ENCODE results near the gene SLX4IP.
"Not testable (repeated sequence)": the region's sequence is repeated elsewhere in the genome, so short reads cannot be mapped to it uniquely, and the experiment has no call there.

The SLX4IP gene

DNA sequence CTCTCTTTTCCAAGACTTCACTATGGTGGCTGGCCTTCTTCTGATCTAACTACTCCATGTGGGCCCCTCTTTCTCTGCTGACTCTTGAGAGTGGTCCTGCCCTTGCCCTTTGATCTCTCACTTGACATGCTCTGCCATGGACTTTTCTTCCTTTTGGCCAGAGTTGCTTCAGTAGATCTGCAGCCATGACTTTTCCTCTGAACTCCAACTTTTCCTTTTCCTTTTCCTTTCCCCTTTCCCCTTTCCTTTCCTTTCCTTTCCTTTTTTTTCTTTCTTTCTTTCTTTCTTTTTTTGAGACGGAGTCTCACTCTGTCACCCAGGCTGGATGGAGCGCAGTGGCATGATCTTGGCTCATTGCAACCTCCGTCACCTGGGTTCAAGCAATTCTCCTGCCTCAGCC is 150.2 kb downstream of the SLX4IP start:
- CTCF ChIA-PET, result interaction anchor here (1.3 to 1.4 kb wide), 2 partner anchors 12 to 14 kb away, joined by 3 read pairs; no protein-coding TSS in a partner anchor

DNA sequence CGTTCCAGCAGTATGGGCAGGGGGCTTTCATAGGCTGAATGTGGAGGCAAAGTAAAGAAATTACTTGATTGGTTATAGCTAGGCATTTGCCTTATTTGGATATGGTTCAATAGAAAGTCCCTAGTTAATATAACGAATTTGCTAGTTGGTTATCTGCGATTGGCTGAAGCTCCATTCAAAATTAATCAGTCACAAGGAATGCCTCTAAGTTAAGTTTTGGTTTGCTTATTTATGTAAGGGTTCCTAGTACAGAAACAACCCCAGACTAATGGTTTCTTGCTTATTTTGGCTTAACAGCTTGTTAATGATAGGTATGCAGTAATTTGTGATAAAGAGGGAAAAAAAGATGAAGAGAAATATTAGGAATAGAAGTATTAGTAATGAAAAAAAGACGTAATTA is 151.2 kb downstream of the SLX4IP start:
- Mint-ChIP-seq H3K36me3 (no peaks in the 10 kb centered on the region), H3K4me3 (no peak overlapping the region), H3K9me3 (no peaks in the 10 kb centered on the region), H3K27me3 (no peaks in the 10 kb centered on the region), H3K4me1 (no peaks in the 10 kb centered on the region), H3K27ac (no peak overlapping the region)
- CTCF ChIA-PET, result interaction anchor here (0.8 kb wide), 1 partner anchor 160 kb away, joined by 3 read pairs; no protein-coding TSS in a partner anchor
- DNase-seq, result no peak

More for the DNA sequence above, 150.2 kb downstream of the SLX4IP start:
- DNase-seq, result no peak
- no peak overlapping the region for H3K27ac Mint-ChIP-seq
- no peak overlapping the region for H3K4me3 Mint-ChIP-seq
- H3K27me3 Mint-ChIP-seq, result no peaks in the 10 kb centered on the region
- H3K9me3 Mint-ChIP-seq, result no peaks in the 10 kb centered on the region
- H3K36me3 Mint-ChIP-seq, result peaks cover 3% of the 10 kb centered on the region
- H3K4me1 Mint-ChIP-seq, result no peaks in the 10 kb centered on the region

DNA sequence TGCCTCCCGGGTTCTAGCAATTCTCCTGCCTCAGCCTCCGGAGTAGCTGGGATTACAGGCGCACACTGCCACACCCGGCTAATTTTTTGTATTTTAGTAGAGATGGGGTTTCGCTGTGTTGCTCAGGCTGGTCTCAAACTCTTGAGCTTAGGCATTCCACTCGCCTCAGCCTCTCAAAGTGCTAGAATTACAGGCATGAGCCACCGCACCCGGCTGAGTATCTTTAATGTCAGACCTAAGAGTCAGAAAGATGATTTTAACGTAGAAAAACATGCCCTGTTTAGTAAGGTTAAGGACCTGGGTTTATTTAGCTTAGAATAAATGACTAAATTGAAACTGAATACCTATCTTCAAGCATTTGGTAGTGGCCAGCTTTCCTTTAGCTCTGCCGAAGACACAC is 155.3 kb downstream of the SLX4IP start:
- DNase-seq, H3K36me3 Mint-ChIP-seq, CTCF ChIA-PET, H3K4me3 Mint-ChIP-seq, H3K27ac Mint-ChIP-seq, H3K4me1 Mint-ChIP-seq, H3K9me3 Mint-ChIP-seq, H3K27me3 Mint-ChIP-seq: not testable (repeated sequence)

GRCh38 chr20:10590950-10591671 is 156.0 kb downstream of the SLX4IP start:
- CTCF ChIA-PET, result no interaction called here
- Mint-ChIP-seq H3K4me3 (no peak overlapping the region), H3K9me3 (no peaks in the 10 kb centered on the region), H3K27ac (no peak overlapping the region), H3K36me3 (no peaks in the 10 kb centered on the region), H3K4me1 (no peaks in the 10 kb centered on the region), H3K27me3 (no peaks in the 10 kb centered on the region)
- no peak for DNase-seq

GRCh38 chr20:10591946-10592521 is 156.9 kb downstream of the SLX4IP start:
- H3K36me3 Mint-ChIP-seq, result no peaks in the 10 kb centered on the region
- no peak for DNase-seq
- CTCF ChIA-PET, result interaction anchor here (0.7 kb wide), 1 partner anchor 13 kb away, joined by 3 read pairs; no protein-coding TSS in a partner anchor
- H3K27me3 Mint-ChIP-seq, result no peaks in the 10 kb centered on the region
- no peaks in the 10 kb centered on the region for H3K9me3 Mint-ChIP-seq
- no peak overlapping the region for H3K27ac Mint-ChIP-seq
- H3K4me3 Mint-ChIP-seq, result no peak overlapping the region
- H3K4me1 Mint-ChIP-seq, result no peaks in the 10 kb centered on the region

DNA sequence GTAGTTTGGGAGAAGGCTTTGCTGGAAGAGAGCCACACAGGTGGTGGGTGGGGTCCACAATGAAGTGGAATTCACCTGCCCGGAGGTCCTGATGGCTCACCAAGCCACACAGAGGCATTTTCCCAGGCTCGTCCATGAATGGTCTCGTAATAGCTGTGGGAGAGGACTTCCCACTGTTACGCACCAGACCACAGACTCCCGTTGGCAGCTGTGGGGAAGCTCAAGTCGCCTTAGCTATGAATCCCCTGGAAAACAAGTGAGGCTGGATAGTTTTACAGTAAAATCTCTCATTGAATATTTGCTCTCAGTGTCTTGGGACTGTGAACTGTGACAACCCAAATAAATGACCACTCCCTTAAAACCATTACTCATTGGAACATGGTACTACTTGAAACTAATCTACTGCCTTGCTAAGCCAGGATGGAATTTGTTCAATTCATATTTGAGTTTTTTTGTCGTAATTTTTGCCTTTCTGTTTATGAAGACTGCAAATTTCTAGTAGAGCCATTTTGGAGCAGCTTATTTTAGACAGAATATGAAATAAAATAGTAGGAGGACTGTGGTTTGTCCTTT is 159.3 kb downstream of the SLX4IP start:
- no peak overlapping the region for H3K4me3 Mint-ChIP-seq
- H3K9me3 Mint-ChIP-seq, result no peaks in the 10 kb centered on the region
- CTCF ChIA-PET, result no interaction called here

DNA sequence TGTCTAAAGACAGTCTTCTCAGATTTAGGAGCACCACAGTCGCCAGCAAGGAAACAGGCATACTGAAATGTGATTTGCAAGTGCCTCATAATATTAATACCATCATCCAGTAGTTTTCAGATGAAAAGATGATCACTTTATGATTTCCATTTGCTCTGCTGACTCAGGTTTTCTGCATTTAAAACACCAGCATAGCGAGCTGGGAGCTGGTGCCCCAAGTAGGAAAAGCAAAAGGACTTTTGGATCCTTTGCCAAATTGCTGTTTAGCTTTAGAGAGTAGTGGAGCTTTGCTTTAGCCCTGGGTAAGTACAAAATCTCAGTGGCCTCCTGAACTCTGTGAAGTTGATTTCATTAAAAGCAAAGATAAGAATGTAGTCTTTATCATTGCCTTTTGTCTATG is 160.2 kb downstream of the SLX4IP start:
- no peak for DNase-seq
- no peak overlapping the region for H3K27ac Mint-ChIP-seq
- H3K9me3 Mint-ChIP-seq, result no peaks in the 10 kb centered on the region
- no peaks in the 10 kb centered on the region for H3K27me3 Mint-ChIP-seq
- H3K4me3 Mint-ChIP-seq, result no peak overlapping the region
- CTCF ChIA-PET, result no interaction called here
- H3K36me3 Mint-ChIP-seq, result peaks cover 2% of the 10 kb centered on the region
- H3K4me1 Mint-ChIP-seq, result no peaks in the 10 kb centered on the region

More for the DNA sequence above, 159.3 kb downstream of the SLX4IP start:
- no peaks in the 10 kb centered on the region for H3K4me1 Mint-ChIP-seq
- DNase-seq, result no peak
- peaks cover 2% of the 10 kb centered on the region for H3K36me3 Mint-ChIP-seq
- H3K27ac Mint-ChIP-seq, result no peak overlapping the region
- no peaks in the 10 kb centered on the region for H3K27me3 Mint-ChIP-seq

- CTCF ChIA-PET, result no interaction called here
These were observed 160.9 kb downstream of the SLX4IP start for GRCh38 chr20:10595985-10596384.

DNA sequence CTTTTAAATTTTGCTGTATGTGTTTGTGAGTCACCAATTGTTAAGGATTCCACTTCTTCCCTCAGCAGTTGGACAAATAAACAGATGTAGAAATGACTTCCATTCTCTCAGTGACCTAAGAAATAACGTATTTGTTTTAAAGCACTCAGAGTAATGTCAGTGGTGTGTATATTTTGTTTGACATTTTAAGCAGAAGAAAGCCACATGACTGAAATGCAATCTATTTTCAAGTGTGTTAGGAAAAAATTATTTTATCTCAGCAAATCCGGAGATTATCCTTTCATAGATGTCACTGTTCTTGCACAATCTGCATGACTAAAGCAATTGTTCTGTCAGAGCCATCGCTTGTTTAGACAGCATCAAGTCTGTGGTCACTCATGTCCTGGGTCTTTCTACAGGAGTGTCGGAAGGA is 161.6 kb downstream of the SLX4IP start:
- Mint-ChIP-seq H3K36me3 (peaks cover 4% of the 10 kb centered on the region), H3K4me1 (no peaks in the 10 kb centered on the region), H3K9me3 (no peaks in the 10 kb centered on the region), H3K4me3 (no peak overlapping the region), H3K27me3 (no peaks in the 10 kb centered on the region), H3K27ac (no peak overlapping the region)
- DNase-seq, result no peak
- CTCF ChIA-PET, result no interaction called here

More at GRCh38 chr20:10595985-10596384, 160.9 kb downstream of the SLX4IP start:
- peaks cover 2% of the 10 kb centered on the region for H3K36me3 Mint-ChIP-seq
- H3K9me3 Mint-ChIP-seq, result no peaks in the 10 kb centered on the region
- no peaks in the 10 kb centered on the region for H3K4me1 Mint-ChIP-seq
- no peak for DNase-seq
- no peak overlapping the region for H3K27ac Mint-ChIP-seq
- no peak overlapping the region for H3K4me3 Mint-ChIP-seq
- H3K27me3 Mint-ChIP-seq, result no peaks in the 10 kb centered on the region

GRCh38 chr20:10597637-10598036 is 162.5 kb downstream of the SLX4IP start:
- CTCF ChIA-PET, result no interaction called here
- Mint-ChIP-seq H3K9me3 (no peaks in the 10 kb centered on the region), H3K4me1 (no peaks in the 10 kb centered on the region), H3K36me3 (peaks cover 9% of the 10 kb centered on the region), H3K4me3 (no peak overlapping the region), H3K27me3 (no peaks in the 10 kb centered on the region), H3K27ac (no peak overlapping the region)
- no peak for DNase-seq

DNA sequence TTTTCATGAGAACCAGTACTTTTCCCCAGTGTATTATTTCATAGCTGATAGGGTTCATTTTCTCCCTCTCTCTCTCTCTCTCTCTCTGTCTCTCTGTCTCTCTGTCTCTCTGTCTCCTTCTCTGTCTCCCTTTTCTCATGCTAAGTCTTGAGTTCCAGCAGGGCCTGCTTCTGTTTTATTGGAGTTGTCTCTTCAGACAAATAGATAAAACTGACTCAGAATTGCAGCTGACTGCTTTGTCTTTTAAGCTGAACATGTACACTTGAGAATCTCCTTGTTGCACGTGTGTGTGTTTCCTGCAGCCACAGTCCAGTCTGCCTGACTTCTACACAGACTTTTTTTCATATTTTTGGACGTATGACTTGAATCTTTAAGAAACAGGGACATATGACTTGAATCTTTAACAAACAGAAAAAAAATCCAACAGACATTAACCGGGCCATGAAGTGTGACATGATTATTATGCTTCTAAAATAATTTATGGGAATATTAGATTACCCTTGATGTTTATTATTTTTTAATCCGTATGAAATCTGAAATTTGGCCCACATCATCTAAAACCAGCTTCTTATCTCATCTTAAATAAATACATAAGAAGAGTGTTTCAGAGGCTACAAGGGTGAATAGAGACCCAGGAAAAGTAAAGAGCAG is 167.2 kb downstream of the SLX4IP start:
- CTCF ChIA-PET, result no interaction called here
- no peak for DNase-seq
- Mint-ChIP-seq H3K27me3 (no peaks in the 10 kb centered on the region), H3K36me3 (peaks cover 16% of the 10 kb centered on the region), H3K27ac (no peak overlapping the region), H3K9me3 (no peaks in the 10 kb centered on the region), H3K4me3 (no peak overlapping the region), H3K4me1 (no peaks in the 10 kb centered on the region)

DNA sequence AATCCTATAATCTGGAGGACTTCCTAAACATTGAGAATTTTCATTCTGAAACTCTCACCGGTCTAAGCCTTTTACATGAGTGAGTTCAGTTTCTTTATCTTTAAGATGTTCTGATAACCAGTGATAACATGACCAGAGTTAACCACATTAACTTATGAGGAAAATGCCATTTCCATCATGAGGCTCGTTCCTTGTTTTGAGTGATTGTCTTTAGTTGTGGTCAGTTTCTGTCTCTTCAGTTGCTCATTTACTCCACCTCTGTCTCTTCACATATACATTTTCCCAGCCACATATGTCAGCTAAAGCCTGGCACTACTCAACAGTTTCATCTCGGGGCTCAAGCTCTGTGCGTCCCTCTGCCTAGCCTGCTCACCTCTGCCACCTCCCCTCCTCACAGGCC is 168.3 kb downstream of the SLX4IP start:
- no peak for DNase-seq
- Mint-ChIP-seq H3K27ac (no peak overlapping the region), H3K4me1 (no peaks in the 10 kb centered on the region), H3K9me3 (no peaks in the 10 kb centered on the region), H3K27me3 (no peaks in the 10 kb centered on the region), H3K4me3 (no peak overlapping the region), H3K36me3 (peaks cover 16% of the 10 kb centered on the region)
- CTCF ChIA-PET, result no interaction called here

GRCh38 chr20:10603971-10604864 is 169.1 kb downstream of the SLX4IP start:
- Mint-ChIP-seq H3K9me3 (no peaks in the 10 kb centered on the region), H3K4me3 (no peak overlapping the region), H3K4me1 (no peaks in the 10 kb centered on the region), H3K27me3 (no peaks in the 10 kb centered on the region), H3K27ac (no peak overlapping the region), H3K36me3 (peaks cover 14% of the 10 kb centered on the region)
- CTCF ChIA-PET, result no interaction called here
- no peak for DNase-seq

Data from activated naive CD4-positive, alpha-beta T cell treated with anti-CD3 and anti-CD28 coated beads, Interleukin-2, amount 10 ng/mL, durations not matched to agents 7 days and 5 days (primary cell).